Natural killer cell (primary cell): ENCODE measurements around the gene UROD. TPM values are rescaled to one million over a fixed set of nuclear protein-coding genes. Genes with fewer than 3 reads are reported as not detected.

Experiments used
- ATAC-seq, 3 donors: fragments of 150-1000 bp in 2 of 3; fragments of 200-7000 bp in 1 of 3; cut with Tn5 transposase; 1 replicate in 1 of 3; 2 replicates in 2 of 3; pipeline ENCODE4 v1.10.0; 2021; ENCODE audit warnings: mild to moderate bottlenecking in 2 of 3, moderate library complexity in 2 of 3
- DNase-seq, 2 donors: peaks; one replicate each; pipeline versions ENCODE4 v3.0.0 to v3.0.0-alpha.2; 2013 to 2021; ENCODE audit warnings: mixed read lengths in 1 of 2
- H3K27ac ChIP-seq: one replicate; pipeline ENCODE4 v1.5.1; 2013; ENCODE audit warnings: mild to moderate bottlenecking, low read length
- H3K27me3 ChIP-seq: one replicate; pipeline ENCODE4 v1.6.1; 2013; ENCODE audit warnings: low read length; ENCODE audit not compliant: control insufficient read depth, insufficient read depth
- H3K36me3 ChIP-seq: one replicate; pipeline ENCODE4 v1.6.1; 2013; ENCODE audit warnings: low read length; ENCODE audit not compliant: control insufficient read depth, insufficient read depth
- H3K4me1 ChIP-seq: one replicate; pipeline ENCODE4 v1.6.1; 2013; ENCODE audit warnings: low read length; ENCODE audit not compliant: control insufficient read depth, insufficient read depth
- H3K4me3 ChIP-seq: one replicate; pipeline ENCODE4 v1.5.1; 2013; ENCODE audit warnings: low read length
- H3K9me3 ChIP-seq: one replicate; pipeline ENCODE4 v1.6.1; 2013; ENCODE audit warnings: low read length; ENCODE audit not compliant: control insufficient read depth, insufficient read depth
- H3K27ac Mint-ChIP-seq, 2 donors: one replicate each; pipeline ENCODE4 v1.8.0; 2022; ENCODE audit warnings: mild to moderate bottlenecking in 2 of 2, mixed read lengths in 2 of 2, moderate library complexity in 1 of 2
- H3K27me3 Mint-ChIP-seq, 2 donors: one replicate each; pipeline ENCODE4 v1.8.0; 2022; ENCODE audit warnings: low read depth in 2 of 2, mixed read lengths in 2 of 2
- H3K36me3 Mint-ChIP-seq: one replicate; pipeline ENCODE4 v1.8.0; 2022; ENCODE audit warnings: mixed read lengths
- H3K4me1 Mint-ChIP-seq, 2 donors: one replicate each; pipeline ENCODE4 v1.8.0; 2022; ENCODE audit warnings: mixed read lengths in 2 of 2
- H3K4me3 Mint-ChIP-seq: one replicate; pipeline ENCODE4 v1.8.0; 2022; ENCODE audit warnings: mild to moderate bottlenecking, moderate library complexity, mixed read lengths
- H3K9me3 Mint-ChIP-seq, 2 donors: one replicate each; pipeline ENCODE4 v1.8.0; 2022; ENCODE audit warnings: mixed read lengths in 2 of 2
- WGBS: methylation state at CpG from one replicate; pipeline ENCODE4 v1.1.7; 2013; ENCODE audit warnings: missing lambda C conversion rate; ENCODE audit not compliant: insufficient coverage; 5-methylcytosine and 5-hydroxymethylcytosine counted together
- intact Hi-C: fragments of 100-400 bp; cut with micrococcal nuclease; formaldehyde crosslinking; loops from one replicate; pipeline ENCODE4 v1.14.2; 2022
- total RNA-seq, 4 donors: library from RNA; stranded (reverse); fragments of 120-200 nt in 1 of 4; gene quantifications; one replicate each; pipeline versions ENCODE4 v1.2.3 to v1.2.4, GENCODE V29; 2013 to 2022
- TF ChIP-seq, protein P1 (sequence below): fragments of 200-600 bp; IDR thresholded peaks from one replicate; pipeline ENCODE4 v1.8.0; 2022; ENCODE audit warnings: antibody characterized with exemption

Gene UROD
- total RNA-seq, 3 donors from 2014 or later (not counting 1 experiment from before 2014, with no cell fraction given) = 54.5 to 65.4 (median 56.6) TPM

DNA sequence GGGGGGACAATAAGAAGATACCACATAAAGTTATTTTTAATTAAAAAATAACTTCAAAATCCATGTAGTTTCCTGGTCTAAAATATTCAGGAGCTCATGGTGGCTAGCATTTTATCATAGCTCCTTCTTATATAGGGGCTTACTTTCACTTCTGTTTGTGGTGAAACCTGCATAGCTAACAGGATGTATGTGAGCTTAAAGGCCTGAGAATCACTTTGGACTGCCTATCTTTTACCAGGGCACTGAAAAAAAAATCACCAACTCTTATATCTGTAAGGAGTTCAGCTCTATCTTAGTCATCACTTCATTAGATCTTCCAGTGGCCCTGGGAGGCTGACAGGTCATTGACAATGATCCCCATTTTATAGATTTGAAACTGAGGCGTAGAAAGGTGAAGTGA, 21.3 kb downstream of the UROD start:
- Mint-ChIP-seq H3K9me3 (no peaks in the 10 kb centered on the region), H3K4me1 (no peaks in the 10 kb centered on the region), H3K27me3 (peaks cover 0 to 3% of the 10 kb centered on the region in 2 donors), H3K4me3 (no peak overlapping the region), H3K36me3 (no peaks in the 10 kb centered on the region), H3K27ac (peak overlapping the region in 1 of 2 donors; percentile 58)
- Histone ChIP-seq H3K9me3 (no peaks in the 10 kb centered on the region), H3K4me1 (peaks cover 4% of the 10 kb centered on the region), H3K4me3 (no peak overlapping the region), H3K27me3 (no peaks in the 10 kb centered on the region), H3K27ac (no peak overlapping the region), H3K36me3 (no peaks in the 10 kb centered on the region)
- WGBS = no CpG with 5 or more reads among the region's 1 CpG
- intact Hi-C loops = no loop called here
- DNase-seq (no peak), ATAC-seq (peak in 2 of 3 donors; percentile 55 to 69)
- TF ChIP-seq, protein P1, sequence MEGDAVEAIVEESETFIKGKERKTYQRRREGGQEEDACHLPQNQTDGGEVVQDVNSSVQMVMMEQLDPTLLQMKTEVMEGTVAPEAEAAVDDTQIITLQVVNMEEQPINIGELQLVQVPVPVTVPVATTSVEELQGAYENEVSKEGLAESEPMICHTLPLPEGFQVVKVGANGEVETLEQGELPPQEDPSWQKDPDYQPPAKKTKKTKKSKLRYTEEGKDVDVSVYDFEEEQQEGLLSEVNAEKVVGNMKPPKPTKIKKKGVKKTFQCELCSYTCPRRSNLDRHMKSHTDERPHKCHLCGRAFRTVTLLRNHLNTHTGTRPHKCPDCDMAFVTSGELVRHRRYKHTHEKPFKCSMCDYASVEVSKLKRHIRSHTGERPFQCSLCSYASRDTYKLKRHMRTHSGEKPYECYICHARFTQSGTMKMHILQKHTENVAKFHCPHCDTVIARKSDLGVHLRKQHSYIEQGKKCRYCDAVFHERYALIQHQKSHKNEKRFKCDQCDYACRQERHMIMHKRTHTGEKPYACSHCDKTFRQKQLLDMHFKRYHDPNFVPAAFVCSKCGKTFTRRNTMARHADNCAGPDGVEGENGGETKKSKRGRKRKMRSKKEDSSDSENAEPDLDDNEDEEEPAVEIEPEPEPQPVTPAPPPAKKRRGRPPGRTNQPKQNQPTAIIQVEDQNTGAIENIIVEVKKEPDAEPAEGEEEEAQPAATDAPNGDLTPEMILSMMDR = no peak

DNA sequence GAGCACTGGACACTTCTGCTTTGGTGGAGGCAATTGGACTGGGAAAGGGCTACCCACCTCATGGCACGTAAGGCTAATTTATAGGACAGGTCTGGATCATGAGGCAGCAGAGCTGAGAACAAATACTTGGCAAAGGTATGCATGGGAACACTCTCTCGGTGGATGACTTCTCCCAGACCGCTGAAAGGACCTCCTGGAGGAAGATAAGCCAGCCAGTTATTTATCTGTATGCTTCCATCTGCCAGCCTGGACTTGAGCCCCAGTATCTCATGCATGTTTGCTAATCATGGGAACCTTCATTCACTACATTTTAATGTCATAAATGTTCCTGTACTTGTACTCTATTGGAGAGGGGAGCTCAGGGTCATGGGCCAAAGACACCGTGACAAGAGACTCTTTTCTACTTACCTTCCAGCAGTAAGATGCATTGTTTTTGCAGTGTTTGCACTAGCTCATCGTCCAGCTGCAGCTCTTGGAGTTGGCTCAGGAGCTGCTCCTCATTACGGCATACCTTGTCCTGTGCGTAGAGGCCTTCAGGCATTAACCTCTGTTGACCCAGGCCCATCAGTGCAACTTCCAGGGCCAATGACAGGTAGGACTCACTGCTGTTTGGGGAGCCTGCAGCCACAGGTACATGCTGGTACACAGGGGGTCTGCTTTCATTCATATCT, 23.7 kb downstream of the UROD start:
- Histone ChIP-seq H3K27me3 (no peaks in the 10 kb centered on the region), H3K27ac (no peak overlapping the region), H3K9me3 (no peaks in the 10 kb centered on the region), H3K36me3 (no peaks in the 10 kb centered on the region), H3K4me1 (peaks cover 4% of the 10 kb centered on the region), H3K4me3 (no peak overlapping the region)
- 92% methylated on average over 7 of the region's 7 CpGs for WGBS
- Mint-ChIP-seq H3K27ac (no peak overlapping the region), H3K36me3 (no peaks in the 10 kb centered on the region), H3K9me3 (no peaks in the 10 kb centered on the region), H3K27me3 (no peaks in the 10 kb centered on the region), H3K4me1 (no peaks in the 10 kb centered on the region), H3K4me3 (no peak overlapping the region)
- ATAC-seq = no peak
- no peak for DNase-seq
- intact Hi-C loops = no loop called here
- TF ChIP-seq, protein P1 = no peak

DNA sequence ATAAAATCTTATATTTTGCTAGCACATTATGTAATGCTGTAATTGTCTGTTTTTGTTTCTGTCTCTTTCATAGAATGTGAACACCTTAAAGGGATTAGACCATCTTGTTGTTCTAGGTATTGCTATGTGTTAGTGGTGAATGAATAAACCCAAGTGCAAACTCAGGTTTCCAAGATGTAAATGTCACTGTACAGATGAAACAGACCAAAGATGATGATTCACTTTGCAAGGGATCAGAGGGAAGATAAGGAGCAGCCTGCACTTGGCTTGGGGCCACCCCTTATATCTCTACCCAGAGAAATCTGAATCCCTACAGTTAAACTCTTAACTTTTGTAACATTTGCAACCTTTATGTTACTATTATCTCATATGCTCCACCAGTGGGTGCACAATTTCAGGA, 25.4 kb downstream of the UROD start:
- Histone ChIP-seq H3K27me3 (no peaks in the 10 kb centered on the region), H3K9me3 (no peaks in the 10 kb centered on the region), H3K36me3 (no peaks in the 10 kb centered on the region), H3K4me3 (no peak overlapping the region), H3K27ac (no peak overlapping the region), H3K4me1 (peaks cover 4% of the 10 kb centered on the region)
- no peak overlapping the region for H3K27ac Mint-ChIP-seq
- no peak for ATAC-seq
- no peaks in the 10 kb centered on the region for H3K4me1 Mint-ChIP-seq
- intact Hi-C loops = no loop called here
- H3K9me3 Mint-ChIP-seq = no peaks in the 10 kb centered on the region
- no peaks in the 10 kb centered on the region for H3K36me3 Mint-ChIP-seq
- TF ChIP-seq, protein P1 = no peak
- no peak overlapping the region for H3K4me3 Mint-ChIP-seq
- H3K27me3 Mint-ChIP-seq = no peaks in the 10 kb centered on the region
- DNase-seq = no peak

DNA sequence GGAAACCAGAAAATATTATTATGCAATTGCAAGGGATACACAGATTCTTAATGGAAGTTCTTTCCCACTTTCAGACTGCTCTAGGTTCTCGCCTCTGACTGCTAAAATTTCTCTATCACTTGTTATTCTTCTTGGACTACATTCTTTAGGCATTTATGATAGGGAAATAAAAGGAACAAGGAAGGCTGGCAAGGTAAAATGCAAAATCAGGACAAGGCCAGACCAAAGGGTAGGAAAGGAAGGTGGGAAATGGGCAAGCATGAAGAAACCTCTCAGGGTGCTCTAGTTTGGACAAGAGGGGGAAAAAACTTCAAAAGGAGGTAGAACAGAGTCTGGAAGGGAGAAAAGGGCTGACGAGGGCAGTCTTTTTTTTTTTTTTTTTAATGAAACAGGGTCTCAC, 26.2 kb downstream of the UROD start:
- intact Hi-C loops = no loop called here
- Mint-ChIP-seq H3K27ac (no peak overlapping the region), H3K27me3 (no peaks in the 10 kb centered on the region), H3K4me1 (no peaks in the 10 kb centered on the region), H3K9me3 (no peaks in the 10 kb centered on the region), H3K4me3 (no peak overlapping the region), H3K36me3 (no peaks in the 10 kb centered on the region)
- Histone ChIP-seq H3K4me3 (no peak overlapping the region), H3K36me3 (no peaks in the 10 kb centered on the region), H3K4me1 (peaks cover 4% of the 10 kb centered on the region), H3K27ac (no peak overlapping the region), H3K9me3 (no peaks in the 10 kb centered on the region), H3K27me3 (no peaks in the 10 kb centered on the region)
- no peak for DNase-seq
- TF ChIP-seq, protein P1 = no peak
- 67% methylated on average over 1 of the region's 2 CpGs for WGBS
- no peak for ATAC-seq
